ACHN (cell line): ENCODE measurements around the gene DUSP14.
"Not testable (repeated sequence)": the region's sequence is repeated elsewhere in the genome, so short reads cannot be mapped to it uniquely, and the experiment has no call there.

Experiments used
- DNase-seq: peaks from one replicate; pipeline ENCODE4 v3.0.0-alpha.2; 2015
- in situ Hi-C: cut with HindIII; loops from 2 replicates; pipeline ENCODE4 v1.10.0; 2017; ENCODE audit warnings: low sequenced_read_pairs, low pct_ligation_motif_present, low pct_unique_long_range_greater_than_20kb

DUSP14 gene

GRCh38 chr17:37489197-37490001, at the start of gene DUSP14:
DUSP14 (plus strand) TSS chr17:37489891; CDS start chr17:37512273, 22,382 bp downstream.
- in situ Hi-C loops, result no loop called here
- DNase-seq, result peak; percentile 90

GRCh38 chr17:37440424-37440823, 49.3 kb upstream of the DUSP14 start:
- DNase-seq, result no peak
- in situ Hi-C loops, result no loop called here

- in situ Hi-C loops, DNase-seq: not testable (repeated sequence)
Observed at GRCh38 chr17:37441369-37442014, 48.2 kb upstream of the DUSP14 start.

GRCh38 chr17:37446027-37446426, 43.7 kb upstream of the DUSP14 start:
- in situ Hi-C loops, result no loop called here
- peak; percentile 71 for DNase-seq

- peak; percentile 59 for DNase-seq
- in situ Hi-C loops, result no loop called here
Observed at GRCh38 chr17:37447641-37448040, 42.0 kb upstream of the DUSP14 start.

- DNase-seq, result no peak
- in situ Hi-C loops, result no loop called here
Observed at GRCh38 chr17:37450112-37450511, 39.6 kb upstream of the DUSP14 start.

GRCh38 chr17:37457801-37458200, 31.9 kb upstream of the DUSP14 start:
- DNase-seq, in situ Hi-C loops: not testable (repeated sequence)

- in situ Hi-C loops, result no loop called here
- DNase-seq, result peak; percentile 66
Observed at GRCh38 chr17:37458805-37459204, 30.9 kb upstream of the DUSP14 start.

GRCh38 chr17:37461668-37462067, 28.0 kb upstream of the DUSP14 start:
- in situ Hi-C loops, result no loop called here
- no peak for DNase-seq

GRCh38 chr17:37462492-37462891, 27.2 kb upstream of the DUSP14 start:
- in situ Hi-C loops, result no loop called here
- DNase-seq, result no peak

- in situ Hi-C loops, result no loop called here
- DNase-seq, result no peak
Observed at GRCh38 chr17:37463039-37463438, 26.7 kb upstream of the DUSP14 start.

- no peak for DNase-seq
- in situ Hi-C loops, result no loop called here
Observed at GRCh38 chr17:37465069-37465616, 24.5 kb upstream of the DUSP14 start.

- no peak for DNase-seq
- in situ Hi-C loops, result no loop called here
Observed at GRCh38 chr17:37466471-37466870, 23.2 kb upstream of the DUSP14 start.

- DNase-seq, result no peak
- in situ Hi-C loops, result no loop called here
Observed at GRCh38 chr17:37470181-37470580, 19.5 kb upstream of the DUSP14 start.

GRCh38 chr17:37475731-37476420, 13.8 kb upstream of the DUSP14 start:
- in situ Hi-C loops, result no loop called here
- DNase-seq, result no peak

- no peak for DNase-seq
- in situ Hi-C loops, result no loop called here
Observed at GRCh38 chr17:37476431-37477120, 13.1 kb upstream of the DUSP14 start.

- in situ Hi-C loops, result no loop called here
- DNase-seq, result no peak
Observed at GRCh38 chr17:37478187-37478586, 11.5 kb upstream of the DUSP14 start.

- in situ Hi-C loops, result no loop called here
- DNase-seq, result no peak
Observed at GRCh38 chr17:37479025-37479424, 10.7 kb upstream of the DUSP14 start.

GRCh38 chr17:37480427-37480826, 9.3 kb upstream of the DUSP14 start:
- in situ Hi-C loops, result no loop called here

More at GRCh38 chr17:37480427-37480826, 9.3 kb upstream of the DUSP14 start:
- no peak for DNase-seq
